ENCODE results near the gene ALG14. TPM values are rescaled to one million over a fixed set of nuclear protein-coding genes. Genes with fewer than 3 reads are reported as not detected.

Gene ALG14
- total RNA-seq, 4 donors from 2014 or later: 0.62 to 1.2 (median 0.79) TPM

DNA sequence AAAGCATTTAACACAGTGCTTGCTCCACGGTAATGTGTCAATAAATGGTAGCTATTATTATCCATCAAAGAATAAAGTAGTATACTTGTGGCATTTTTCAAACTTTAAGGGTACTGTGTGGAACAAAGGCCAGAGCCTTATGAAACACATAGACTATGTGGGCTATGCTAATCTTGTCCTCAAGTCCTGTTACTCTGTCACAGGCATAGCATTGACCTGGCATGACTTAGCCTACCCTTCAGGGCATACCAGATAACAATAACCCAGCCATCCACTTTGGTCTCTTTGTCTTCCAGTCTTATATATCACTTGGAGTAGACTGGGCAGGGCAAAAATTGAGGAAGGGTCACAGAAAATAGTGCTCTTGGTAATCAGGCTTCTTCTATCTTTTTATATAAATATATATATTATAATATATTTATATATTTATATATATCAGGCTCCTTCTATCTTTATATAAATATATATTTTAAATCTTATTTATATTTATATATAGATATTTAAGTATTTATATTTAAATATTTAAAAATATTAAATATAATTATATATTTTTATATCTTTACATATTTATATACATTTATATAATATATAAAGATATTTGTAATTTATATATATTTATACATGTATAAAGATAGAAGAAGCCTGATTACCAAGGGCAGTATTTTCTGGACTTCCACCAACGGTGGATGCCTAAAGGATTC lies 79.7 kb downstream of the ALG14 start:
- Histone ChIP-seq H3K36me3 (no peaks in the 10 kb centered on the region), H3K4me1 (peaks cover 0 to 30% (median 6%) of the 10 kb centered on the region in 3 donors), H3K27me3 (no peaks in the 10 kb centered on the region), H3K27ac (no peak overlapping the region), H3K4me3 (no peak overlapping the region), H3K9me3 (no peaks in the 10 kb centered on the region)
- TF ChIP-seq POLR2A (IDR thresholded peaks at IDR 0.05): no peak
- TF ChIP-seq, protein P1, sequence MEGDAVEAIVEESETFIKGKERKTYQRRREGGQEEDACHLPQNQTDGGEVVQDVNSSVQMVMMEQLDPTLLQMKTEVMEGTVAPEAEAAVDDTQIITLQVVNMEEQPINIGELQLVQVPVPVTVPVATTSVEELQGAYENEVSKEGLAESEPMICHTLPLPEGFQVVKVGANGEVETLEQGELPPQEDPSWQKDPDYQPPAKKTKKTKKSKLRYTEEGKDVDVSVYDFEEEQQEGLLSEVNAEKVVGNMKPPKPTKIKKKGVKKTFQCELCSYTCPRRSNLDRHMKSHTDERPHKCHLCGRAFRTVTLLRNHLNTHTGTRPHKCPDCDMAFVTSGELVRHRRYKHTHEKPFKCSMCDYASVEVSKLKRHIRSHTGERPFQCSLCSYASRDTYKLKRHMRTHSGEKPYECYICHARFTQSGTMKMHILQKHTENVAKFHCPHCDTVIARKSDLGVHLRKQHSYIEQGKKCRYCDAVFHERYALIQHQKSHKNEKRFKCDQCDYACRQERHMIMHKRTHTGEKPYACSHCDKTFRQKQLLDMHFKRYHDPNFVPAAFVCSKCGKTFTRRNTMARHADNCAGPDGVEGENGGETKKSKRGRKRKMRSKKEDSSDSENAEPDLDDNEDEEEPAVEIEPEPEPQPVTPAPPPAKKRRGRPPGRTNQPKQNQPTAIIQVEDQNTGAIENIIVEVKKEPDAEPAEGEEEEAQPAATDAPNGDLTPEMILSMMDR (IDR thresholded peaks at IDR 0.05): no peak
- no peak for TF ChIP-seq POLR2AphosphoS5 (IDR thresholded peaks at IDR 0.05)
- TF ChIP-seq EP300 (IDR thresholded peaks at IDR 0.05): no peak
- no peak for ATAC-seq
- 76 to 79% methylated on average over 2 of the region's 2 CpGs for WGBS, 2 donors (ENCODE audit: low coverage in 1 of 2)

GRCh38 chr1:94992161-94992560 lies 80.6 kb downstream of the ALG14 start:
- Histone ChIP-seq H3K36me3 (no peaks in the 10 kb centered on the region), H3K27me3 (no peaks in the 10 kb centered on the region), H3K4me1 (peaks cover 0 to 30% (median 6%) of the 10 kb centered on the region in 3 donors), H3K9me3 (no peaks in the 10 kb centered on the region), H3K27ac (no peak overlapping the region), H3K4me3 (no peak overlapping the region)
- TF ChIP-seq POLR2A (IDR thresholded peaks at IDR 0.05): no peak
- TF ChIP-seq, protein P1 (IDR thresholded peaks at IDR 0.05): no peak
- no peak for TF ChIP-seq EP300 (IDR thresholded peaks at IDR 0.05)
- no peak for TF ChIP-seq POLR2AphosphoS5 (IDR thresholded peaks at IDR 0.05)
- ATAC-seq: no peak
- WGBS, 2 donors (ENCODE audit: low coverage in 1 of 2): 74 to 79% methylated on average over 5 of the region's 5 CpGs

DNA sequence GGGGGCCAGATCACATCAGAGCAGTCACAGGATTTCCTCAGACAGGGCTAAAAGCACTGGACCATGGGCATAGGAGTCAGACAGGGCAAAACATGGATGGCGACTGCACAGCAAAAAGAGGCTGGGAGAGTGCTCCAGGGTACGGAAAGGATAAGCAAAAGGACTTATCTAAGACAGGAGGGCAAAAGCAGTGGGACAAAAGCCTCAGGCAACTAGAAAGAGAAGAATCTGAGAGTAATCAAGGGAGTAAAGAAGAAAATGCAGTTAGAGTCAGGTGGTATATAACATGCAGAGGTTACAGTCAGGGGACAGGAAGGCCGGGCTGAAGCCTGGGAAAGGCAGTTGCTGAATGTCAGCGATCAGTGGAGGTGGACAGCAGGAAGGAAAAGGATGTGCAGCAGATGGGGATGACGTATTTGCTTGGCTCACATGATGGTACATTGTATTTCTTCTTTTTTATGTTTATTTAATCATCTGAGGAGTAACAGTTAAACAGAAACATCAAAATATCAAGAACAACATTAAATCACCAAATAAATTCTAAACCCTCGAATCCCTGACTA lies 82.8 kb downstream of the ALG14 start:
- no peak for ATAC-seq
- 47 to 59% methylated on average over 4 of the region's 6 CpGs for whole genome bisulfite sequencing, 2 donors (ENCODE audit: low coverage in 1 of 2)
- H3K27ac ChIP-seq: peak overlapping the region in 2 of 4 donors; percentile 7 to 17

GRCh38 chr1:94989398-94989797 lies 83.4 kb downstream of the ALG14 start:
- no peaks in the 10 kb centered on the region for H3K9me3 ChIP-seq
- TF ChIP-seq EP300 (IDR thresholded peaks at IDR 0.05) (no peak), POLR2AphosphoS5 (IDR thresholded peaks at IDR 0.05) (no peak)
- peak overlapping the region in 1 of 4 donors; percentile 7 for H3K27ac ChIP-seq
- no peaks in the 10 kb centered on the region for H3K36me3 ChIP-seq
- ATAC-seq: no peak
- peaks cover 0 to 15% (median 0%) of the 10 kb centered on the region in 3 donors for H3K4me1 ChIP-seq
- 40% methylated on average over 1 of the region's 1 CpG; no CpG with 5 or more reads in 1 of the 2 donors for WGBS, 2 donors (ENCODE audit: low coverage in 1 of 2)
- H3K4me3 ChIP-seq: no peak overlapping the region
- no peaks in the 10 kb centered on the region for H3K27me3 ChIP-seq

More for the DNA sequence above, 82.8 kb downstream of the ALG14 start:
- Histone ChIP-seq H3K4me3 (no peak overlapping the region), H3K4me1 (peaks cover 0 to 21% (median 0%) of the 10 kb centered on the region in 3 donors), H3K9me3 (no peaks in the 10 kb centered on the region), H3K36me3 (no peaks in the 10 kb centered on the region), H3K27me3 (no peaks in the 10 kb centered on the region)
- TF ChIP-seq EP300 (IDR thresholded peaks at IDR 0.05) (no peak), POLR2A (IDR thresholded peaks at IDR 0.05) (no peak)

GRCh38 chr1:94988356-94988755 lies 84.4 kb downstream of the ALG14 start:
- Histone ChIP-seq H3K27ac (no peak overlapping the region), H3K4me1 (peaks cover 0 to 9% (median 0%) of the 10 kb centered on the region in 3 donors), H3K27me3 (no peaks in the 10 kb centered on the region), H3K9me3 (no peaks in the 10 kb centered on the region), H3K36me3 (no peaks in the 10 kb centered on the region), H3K4me3 (no peak overlapping the region)
- no peak for ATAC-seq
- TF ChIP-seq POLR2A (IDR thresholded peaks at IDR 0.05) (no peak), EP300 (IDR thresholded peaks at IDR 0.05) (no peak), POLR2AphosphoS5 (IDR thresholded peaks at IDR 0.05) (no peak)
- TF ChIP-seq, protein P1 (IDR thresholded peaks at IDR 0.05): no peak

GRCh38 chr1:94986783-94987182 lies 86.0 kb downstream of the ALG14 start:
- no peaks in the 10 kb centered on the region for H3K27me3 ChIP-seq
- no peak for ATAC-seq
- no peak overlapping the region for H3K4me3 ChIP-seq
- WGBS, 2 donors (ENCODE audit: low coverage in 1 of 2): 80% methylated on average over 1 of the region's 6 CpGs; no CpG with 5 or more reads in 1 of the 2 donors
- TF ChIP-seq EP300 (IDR thresholded peaks at IDR 0.05): no peak
- TF ChIP-seq, protein P1 (IDR thresholded peaks at IDR 0.05): no peak
- no peak for TF ChIP-seq POLR2A (IDR thresholded peaks at IDR 0.05)
- no peak for TF ChIP-seq POLR2AphosphoS5 (IDR thresholded peaks at IDR 0.05)
- no peaks in the 10 kb centered on the region for H3K36me3 ChIP-seq
- H3K4me1 ChIP-seq: peaks cover 0 to 17% (median 0%) of the 10 kb centered on the region in 3 donors
- H3K9me3 ChIP-seq: no peaks in the 10 kb centered on the region
- H3K27ac ChIP-seq: no peak overlapping the region
